Panc1 (cell line): Measurements from ENCODE around the gene ITPA. TPM values are rescaled to one million over a fixed set of nuclear protein-coding genes. Genes with fewer than 3 reads are reported as not detected.

Experiments
- ATAC-seq: fragments of 200-7000 bp; cut with Tn5 transposase; 2 replicates; pipeline ENCODE4 v1.9.1; 2020; ENCODE audit warnings: mild to moderate bottlenecking, moderate library complexity
- BruUV-seq: library from RNA; stranded (reverse); fragments of 400-500 nt; replicated peaks from 2 replicates; lab custom pipeline; 2021; lab: Mats Ljungman, UMichigan
- CTCF ChIA-PET: fragments of 300-600 bp; sonication (Branson Sonifier 250); formaldehyde crosslinking; loops from one replicate; lab custom pipeline; 2022; ENCODE audit warnings: antibody characterized with exemption; lab: Charles Lee
- POLR2A ChIA-PET: fragments of 300-600 bp; sonication (Branson Sonifier 250); formaldehyde crosslinking; loops from one replicate; lab custom pipeline; 2022; ENCODE audit warnings: antibody characterized with exemption; lab: Charles Lee
- DNase-seq: peaks from one replicate; pipeline ENCODE4 v3.0.0-alpha.2; 2010; ENCODE audit warnings: low read depth, low spot score
- H3K27ac ChIP-seq: 2 replicates; pipeline ENCODE4 v1.5.1; 2011; ENCODE audit warnings: mild to moderate bottlenecking, low read length, inconsistent platforms
- H3K27me3 ChIP-seq: fragments of 200-500 bp; sonication (Bioruptor generic); 2 replicates; pipeline ENCODE4 v1.6.0; 2014; ENCODE audit warnings: low read length, inconsistent platforms; ENCODE audit not compliant: control insufficient read depth, insufficient read depth
- H3K36me3 ChIP-seq: fragments of 200-500 bp; sonication (Bioruptor generic); 2 replicates; pipeline ENCODE4 v1.5.1; 2014; ENCODE audit warnings: inconsistent platforms, mild to moderate bottlenecking, low read length, moderate library complexity; ENCODE audit not compliant: control insufficient read depth, insufficient read depth
- H3K4me1 ChIP-seq: 2 replicates; pipeline ENCODE4 v1.5.1; 2011; ENCODE audit warnings: inconsistent platforms, mild to moderate bottlenecking, low read length, moderate library complexity; ENCODE audit not compliant: control insufficient read depth, insufficient read depth
- H3K4me3 ChIP-seq, 2 experiments: 2 replicates each; pipeline ENCODE4 v1.5.1; 2011 to 2012; ENCODE audit warnings: low read depth in 2 of 2, low read length in 2 of 2, mild to moderate bottlenecking in 2 of 2, inconsistent platforms in 1 of 2, moderate library complexity in 1 of 2
- H3K9me3 ChIP-seq: fragments of 200-500 bp; sonication (Bioruptor generic); 2 replicates; pipeline ENCODE4 v1.5.1; 2014; ENCODE audit warnings: low read depth, mild to moderate bottlenecking, inconsistent platforms, low read length, moderate library complexity; ENCODE audit not compliant: control insufficient read depth, insufficient read depth
- POLR2AphosphoS5 ChIP-seq: IDR thresholded peaks from 2 replicates; pipeline ENCODE4 v1.6.1; 2012; ENCODE audit warnings: mild to moderate bottlenecking, low read depth, low read length, moderate library complexity
- REST ChIP-seq, 2 experiments: IDR thresholded peaks; 2 replicates each; pipeline ENCODE4 v1.6.1; 2011 to 2012; ENCODE audit warnings: low read depth in 2 of 2, control low read depth in 1 of 2, low read length in 1 of 2, mild to moderate bottlenecking in 1 of 2, moderate library complexity in 1 of 2; ENCODE audit not compliant: insufficient read depth in 1 of 2
- SIN3A ChIP-seq: IDR thresholded peaks from 2 replicates; pipeline ENCODE4 v1.6.1; 2012; ENCODE audit warnings: low read depth, mild to moderate bottlenecking, low read length, moderate library complexity, borderline replicate concordance; ENCODE audit not compliant: insufficient read depth
- TCF7L2 ChIP-seq: IDR thresholded peaks from 2 replicates; pipeline ENCODE4 v1.6.1; 2011; ENCODE audit warnings: mild to moderate bottlenecking, low read depth, low read length, inconsistent platforms
- in situ Hi-C: cut with HindIII; loops from 2 replicates; pipeline ENCODE4 v1.10.0; 2016; ENCODE audit warnings: low sequenced_read_pairs, low pct_unique_long_range_greater_than_20kb
- intact Hi-C: fragments of 100-400 bp; cut with micrococcal nuclease; formaldehyde crosslinking; loops from one replicate; pipeline ENCODE4 v1.10.0; 2022; ENCODE audit not compliant: unreplicated experiment
- total RNA-seq: library from RNA; stranded (reverse); gene quantifications from one replicate; pipeline ENCODE4 v1.2.1, GENCODE V29; 2021; ENCODE audit not compliant: unreplicated experiment
- TF ChIP-seq, protein P1 (sequence below): fragments of 450-650 bp; IDR thresholded peaks from 2 replicates; pipeline ENCODE4 v1.5.1; 2017; ENCODE audit warnings: mild to moderate bottlenecking

ITPA gene
- total RNA-seq, 1 experiment from 2014 or later, result 107 TPM

DNA sequence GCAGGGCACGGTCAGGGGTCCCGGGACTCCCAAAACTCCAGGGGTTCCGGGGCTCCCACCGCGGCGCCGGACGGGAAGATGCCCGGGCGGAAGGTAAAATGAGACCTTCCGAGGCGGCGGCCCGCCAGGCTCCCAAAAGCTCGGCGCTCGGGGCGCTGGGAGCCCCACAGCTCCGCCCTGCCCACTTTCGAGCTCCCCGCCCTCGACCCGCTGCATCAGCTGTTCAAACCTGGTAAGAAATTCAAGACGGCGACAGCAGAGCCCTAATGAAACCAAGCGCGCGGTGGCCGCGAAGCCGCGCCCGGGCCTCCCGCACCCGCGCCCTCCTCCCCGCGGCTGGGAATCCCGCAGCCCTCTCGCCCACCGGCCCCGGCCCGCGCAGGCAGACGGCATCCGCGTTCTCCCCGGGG lies 29.3 kb downstream of the ITPA start:
- intact Hi-C loops, result no loop called here
- TF ChIP-seq SIN3A (no peak), POLR2AphosphoS5 (no peak), REST (IDR thresholded peaks at IDR 0.05; ENCODE audit: insufficient read depth in 1 of 2, low read depth in 2 of 2, low read length in 1 of 2) (no peak), TCF7L2 (no peak)
- TF ChIP-seq, protein P1, sequence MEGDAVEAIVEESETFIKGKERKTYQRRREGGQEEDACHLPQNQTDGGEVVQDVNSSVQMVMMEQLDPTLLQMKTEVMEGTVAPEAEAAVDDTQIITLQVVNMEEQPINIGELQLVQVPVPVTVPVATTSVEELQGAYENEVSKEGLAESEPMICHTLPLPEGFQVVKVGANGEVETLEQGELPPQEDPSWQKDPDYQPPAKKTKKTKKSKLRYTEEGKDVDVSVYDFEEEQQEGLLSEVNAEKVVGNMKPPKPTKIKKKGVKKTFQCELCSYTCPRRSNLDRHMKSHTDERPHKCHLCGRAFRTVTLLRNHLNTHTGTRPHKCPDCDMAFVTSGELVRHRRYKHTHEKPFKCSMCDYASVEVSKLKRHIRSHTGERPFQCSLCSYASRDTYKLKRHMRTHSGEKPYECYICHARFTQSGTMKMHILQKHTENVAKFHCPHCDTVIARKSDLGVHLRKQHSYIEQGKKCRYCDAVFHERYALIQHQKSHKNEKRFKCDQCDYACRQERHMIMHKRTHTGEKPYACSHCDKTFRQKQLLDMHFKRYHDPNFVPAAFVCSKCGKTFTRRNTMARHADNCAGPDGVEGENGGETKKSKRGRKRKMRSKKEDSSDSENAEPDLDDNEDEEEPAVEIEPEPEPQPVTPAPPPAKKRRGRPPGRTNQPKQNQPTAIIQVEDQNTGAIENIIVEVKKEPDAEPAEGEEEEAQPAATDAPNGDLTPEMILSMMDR, result no peak
- POLR2A ChIA-PET, result interaction anchor here (1.3 kb wide), 1 partner anchor 16 kb away, joined by 4 read pairs; no protein-coding TSS in a partner anchor

GRCh38 chr20:3239026-3239866 lies 29.9 kb downstream of the ITPA start, which contains the start of gene SLC4A11:
Gene SLC4A11, minus strand, starts transcription at chr20:3239190. Its CDS starts 53 bp downstream, at chr20:3239137.
- TF ChIP-seq REST (IDR thresholded peaks at IDR 0.05; ENCODE audit: insufficient read depth in 1 of 2, low read depth in 2 of 2, low read length in 1 of 2) (no peak), TCF7L2 (no peak), POLR2AphosphoS5 (no peak), SIN3A (peak; percentile 57; the same call in 1 of the 2 replicates)
- TF ChIP-seq, protein P1, result no peak
- Histone ChIP-seq H3K9me3 (no peaks in the 10 kb centered on the region), H3K27ac (peak within 1 kb of the TSS; percentile 55), H3K36me3 (no peaks in the 10 kb centered on the region; the same call in 1 of the 2 replicates), H3K4me1 (peaks cover 23% of the 10 kb centered on the region), H3K27me3 (no peaks in the 10 kb centered on the region), H3K4me3 (peak within 1 kb of the TSS; percentile 70 to 85)
- no TSS peak for BruUV-seq
- in situ Hi-C loops, result no loop called here
- DNase-seq, result no peak
- ChIA-PET CTCF (interaction anchor here (0.6 to 1.2 kb wide), 2 partner anchors 16 to 25 kb away, joined by 3 to 8 read pairs; no protein-coding TSS in a partner anchor), POLR2A (interaction anchor here (1.3 kb wide), 1 partner anchor 16 kb away, joined by 4 read pairs; no protein-coding TSS in a partner anchor)
- peak; percentile 80 for ATAC-seq
- intact Hi-C loops, result no loop called here

More for the DNA sequence above, 29.3 kb downstream of the ITPA start:
- ATAC-seq (peak; percentile 44), DNase-seq (no peak)
- in situ Hi-C loops, result no loop called here
- no TSS peak for BruUV-seq
- Histone ChIP-seq H3K27ac (peak overlapping the region; percentile 42; the same call in 1 of the 2 replicates), H3K4me1 (peaks cover 23% of the 10 kb centered on the region), H3K36me3 (no peaks in the 10 kb centered on the region; the same call in 1 of the 2 replicates), H3K27me3 (no peaks in the 10 kb centered on the region), H3K9me3 (no peaks in the 10 kb centered on the region), H3K4me3 (peak overlapping the region; percentile 70 to 85)
- CTCF ChIA-PET, result interaction anchor here (0.6 kb wide), 1 partner anchor 15 kb away, joined by 8 read pairs; no protein-coding TSS in a partner anchor
